Renal pelvis (tissue), 12 donors: ENCODE data around the gene PISD. TPM values are rescaled to one million over a fixed set of nuclear protein-coding genes. Genes with fewer than 3 reads are reported as not detected.
A peak's percentile ranks its signal among the peaks of the same experiment; 100 is the strongest.
"Not testable (repeated sequence)": the region's sequence is repeated elsewhere in the genome, so short reads cannot be mapped to it uniquely, and the experiment has no call there.

Experiments used
- DNase-seq: peaks from one replicate; pipeline ENCODE4 v3.0.0-alpha.2; 2013
- long read RNA-seq, 16 experiments: transcript quantifications; one replicate each; lab custom pipeline, GENCODE V29; 2026
- polyA plus RNA-seq, 3 donors: library from polyadenylated mRNA; unstranded; fragments of 120-200 nt; gene quantifications; one replicate each; pipeline ENCODE4 v1.2.1, GENCODE V29; 2013; ENCODE audit not compliant: insufficient read length in 3 of 3

The PISD gene
- 10 to 100 TPM; 36.8 to 44.6 (median 40.4) TPM for polyA plus RNA-seq
- long read RNA-seq, donor 1, transcript PISD-209 (8 exons, 1,963 nt) = major isoform, 8 of 8 reads
- long read RNA-seq, donor 1, partial matches to known transcripts = 0 of 8 reads
- long read RNA-seq, donor 1, other reads (novel, unspliced or antisense) = 0 of 8 reads
- long read RNA-seq, donor 2, transcript PISD-209 (8 exons, 1,963 nt) = major isoform, 11 of 12 reads
- long read RNA-seq, donor 2, partial matches to known transcripts = 0 of 12 reads
- long read RNA-seq, donor 2, other reads (novel, unspliced or antisense) = 0 of 12 reads
- long read RNA-seq, donor 3, transcript PISD-209 (8 exons, 1,963 nt) = major isoform, 6 of 8 reads
- long read RNA-seq, donor 3, partial matches to known transcripts = 0 of 8 reads
- long read RNA-seq, donor 3, other reads (novel, unspliced or antisense) = 0 of 8 reads
- long read RNA-seq, donor 4, partial matches to known transcripts = 0 of 4 reads
- long read RNA-seq, donor 4, other reads (novel, unspliced or antisense) = 0 of 4 reads
- long read RNA-seq, donor 5, partial matches to known transcripts = 0 of 4 reads
- long read RNA-seq, donor 5, other reads (novel, unspliced or antisense) = 0 of 4 reads
- long read RNA-seq, donor 6, transcript PISD-209 (8 exons, 1,963 nt) = major isoform, 8 of 8 reads
- long read RNA-seq, donor 6, partial matches to known transcripts = 0 of 8 reads
- long read RNA-seq, donor 6, other reads (novel, unspliced or antisense) = 0 of 8 reads
- long read RNA-seq, donor 7, transcript PISD-209 (8 exons, 1,963 nt) = major isoform, 5 of 5 reads
- long read RNA-seq, donor 7, partial matches to known transcripts = 0 of 5 reads
- long read RNA-seq, donor 7, other reads (novel, unspliced or antisense) = 0 of 5 reads
- long read RNA-seq, donor 8, partial matches to known transcripts = 0 of 3 reads
- long read RNA-seq, donor 8, other reads (novel, unspliced or antisense) = 0 of 3 reads
- long read RNA-seq, donor 9, transcript PISD-209 (8 exons, 1,963 nt) = major isoform, 11 of 11 reads
- long read RNA-seq, donor 9, partial matches to known transcripts = 0 of 11 reads
- long read RNA-seq, donor 9, other reads (novel, unspliced or antisense) = 0 of 11 reads
- long read RNA-seq, donor 10, transcript PISD-209 (8 exons, 1,963 nt) = major isoform, 9 of 9 reads
- long read RNA-seq, donor 10, partial matches to known transcripts = 0 of 9 reads
- long read RNA-seq, donor 10, other reads (novel, unspliced or antisense) = 0 of 9 reads
- long read RNA-seq, donor 11, transcript PISD-209 (8 exons, 1,963 nt) = major isoform, 5 of 5 reads
- long read RNA-seq, donor 11, partial matches to known transcripts = 0 of 5 reads
- long read RNA-seq, donor 11, other reads (novel, unspliced or antisense) = 0 of 5 reads
- long read RNA-seq, donor 12, transcript PISD-209 (8 exons, 1,963 nt) = major isoform, 15 of 15 reads
- long read RNA-seq, donor 12, partial matches to known transcripts = 0 of 15 reads
- long read RNA-seq, donor 12, other reads (novel, unspliced or antisense) = 0 of 15 reads
- long read RNA-seq, donor 13, partial matches to known transcripts = 0 of 1 reads
- long read RNA-seq, donor 13, other reads (novel, unspliced or antisense) = 0 of 1 reads
- long read RNA-seq, donor 14, transcript PISD-209 (8 exons, 1,963 nt) = major isoform, 5 of 6 reads
- long read RNA-seq, donor 14, partial matches to known transcripts = 0 of 6 reads
- long read RNA-seq, donor 14, other reads (novel, unspliced or antisense) = 0 of 6 reads
- long read RNA-seq, donor 15, transcript PISD-209 (8 exons, 1,963 nt) = major isoform, 9 of 9 reads
- long read RNA-seq, donor 15, partial matches to known transcripts = 0 of 9 reads
- long read RNA-seq, donor 15, other reads (novel, unspliced or antisense) = 0 of 9 reads
- long read RNA-seq, donor 16, transcript PISD-209 (8 exons, 1,963 nt) = major isoform, 11 of 12 reads
- long read RNA-seq, donor 16, partial matches to known transcripts = 0 of 12 reads
- long read RNA-seq, donor 16, other reads (novel, unspliced or antisense) = 0 of 12 reads

DNA sequence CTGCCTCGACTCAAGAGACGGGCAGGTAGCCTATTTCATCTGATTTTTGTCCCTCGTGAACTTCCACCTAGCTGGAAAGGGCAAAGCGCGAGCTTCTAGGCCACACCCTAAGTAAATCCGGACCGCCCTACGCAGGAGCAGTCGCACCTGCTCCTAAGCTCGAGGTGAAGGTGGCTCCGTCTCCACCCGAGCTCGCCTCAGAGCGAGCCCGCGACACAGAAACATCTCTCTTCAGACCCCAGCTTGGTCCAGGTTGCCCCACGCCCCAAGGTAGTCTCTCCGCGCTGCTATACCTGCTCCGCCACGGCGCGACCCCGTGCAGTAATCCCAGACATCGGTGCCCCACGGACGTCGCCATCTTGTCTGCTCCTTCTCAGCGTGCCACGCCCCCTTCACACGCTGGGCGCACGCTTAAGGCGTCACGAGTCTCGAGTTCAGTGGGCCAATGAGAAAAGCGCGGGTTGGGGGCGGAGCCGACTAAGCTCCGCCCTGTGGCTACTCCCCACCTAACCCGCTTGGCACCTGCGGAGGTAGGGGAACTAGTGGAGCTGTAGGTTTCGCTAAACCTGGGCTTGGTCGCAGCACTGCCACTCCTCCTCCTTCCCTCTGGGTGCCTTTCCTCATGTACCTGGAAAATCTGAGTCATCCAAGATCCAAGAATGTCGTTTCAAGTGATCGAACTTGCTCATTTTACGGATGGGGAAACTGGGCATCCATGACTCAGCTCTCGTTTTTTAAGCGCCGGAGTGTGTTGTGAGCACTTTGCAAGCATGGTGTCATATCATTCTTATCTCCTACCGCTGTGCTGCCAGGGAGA is at the start of gene PISD:
Gene PISD (minus strand): TSS at position 365 of the 817 bp plus-strand sequence. CDS start 7 bp downstream, at position 358.
- DNase-seq = peak; percentile 96

- DNase-seq = not testable (repeated sequence)
Measured at GRCh38 chr22:31711226-31711625, 49.2 kb upstream of the PISD start.

DNA sequence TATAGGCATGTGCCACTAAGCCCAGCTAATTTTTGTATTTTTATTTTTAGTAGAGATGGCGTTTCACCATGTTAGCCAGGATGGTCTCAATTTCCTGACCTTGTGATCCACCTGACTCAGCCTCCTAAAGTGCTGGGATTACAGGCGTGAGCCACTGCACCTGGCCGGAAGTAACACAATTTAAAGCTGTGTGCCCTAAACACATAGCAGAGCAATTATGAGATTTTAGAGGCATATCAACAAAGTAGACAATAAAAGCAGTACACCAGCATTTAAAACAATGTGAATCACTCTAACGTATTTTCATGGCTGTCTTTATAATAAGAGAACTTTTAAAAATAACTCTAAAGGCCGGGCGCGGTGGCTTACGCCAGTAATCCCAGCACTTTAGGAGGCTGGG is 45.5 kb upstream of the PISD start:
- DNase-seq = no peak

DNA sequence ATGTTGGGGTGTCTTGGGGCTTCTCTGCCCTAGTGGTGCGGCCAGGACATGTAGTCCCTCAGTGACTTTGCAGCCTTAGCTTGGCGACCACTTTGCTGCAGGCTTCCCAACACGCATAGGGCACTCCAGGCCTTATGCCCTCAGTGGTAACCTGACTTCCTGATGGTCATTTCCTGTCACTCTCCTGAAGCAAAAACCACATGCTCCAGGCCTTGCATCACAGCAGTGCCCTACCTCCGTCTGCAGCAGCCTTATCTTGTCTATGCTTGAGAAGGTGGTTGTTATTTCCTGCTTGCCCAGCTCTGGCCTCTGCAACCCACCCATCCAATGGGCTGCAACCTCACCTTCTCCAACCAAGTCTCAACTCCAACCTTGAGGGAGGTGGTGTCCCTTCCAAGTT is 33.4 kb upstream of the PISD start:
- no peak for DNase-seq

DNA sequence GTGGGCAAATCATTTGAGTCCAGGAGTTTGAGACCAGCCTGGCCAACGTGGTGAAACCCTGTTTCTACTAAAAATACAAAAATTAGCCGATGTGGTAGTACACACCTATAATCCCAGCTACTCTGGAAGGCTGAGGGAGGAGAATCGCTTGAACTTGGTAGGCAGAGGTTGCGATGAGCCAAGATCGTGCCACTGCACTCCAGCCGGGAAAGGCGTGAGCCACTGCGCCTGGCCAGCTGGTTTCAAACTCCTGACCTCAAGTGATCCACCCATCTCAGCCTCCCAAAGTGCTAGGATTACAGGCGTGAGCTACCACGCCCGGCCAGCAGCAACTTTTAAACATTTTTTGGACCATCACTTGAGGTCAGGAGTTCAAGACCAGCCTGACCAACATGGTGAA is 32.0 kb upstream of the PISD start:
- DNase-seq = not testable (repeated sequence)

DNA sequence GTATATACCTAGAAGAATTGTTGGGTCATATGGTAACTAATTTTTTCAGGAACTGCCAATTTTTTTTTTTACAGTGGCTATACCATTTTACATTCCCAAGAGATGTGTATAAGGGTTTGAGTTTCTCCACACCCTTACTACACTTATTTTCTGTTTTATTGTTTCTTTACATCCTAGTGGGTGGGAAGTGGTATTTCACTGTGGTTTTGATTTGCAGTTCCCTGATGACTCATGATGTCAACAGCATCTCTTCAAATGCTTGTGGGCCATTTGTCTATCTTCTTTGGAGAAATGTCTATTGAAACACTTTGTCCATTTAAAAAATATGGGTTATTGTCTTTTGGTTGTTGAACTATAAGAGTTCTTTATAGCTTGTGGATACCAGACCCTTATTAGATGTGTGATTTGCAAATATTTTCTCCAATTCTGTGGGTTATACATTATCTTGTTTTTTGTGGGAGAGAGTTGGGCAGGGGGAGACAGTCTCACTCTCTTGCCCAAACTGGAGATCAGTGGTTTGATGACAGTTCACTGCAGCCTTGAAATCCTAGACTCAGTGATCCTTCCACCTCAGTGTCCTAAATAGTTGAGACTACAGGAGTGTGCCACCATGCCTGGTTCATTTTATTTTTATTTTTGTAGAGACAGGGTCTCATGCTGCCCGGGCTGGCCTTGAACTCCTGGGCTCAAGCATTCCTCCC is 30.3 kb upstream of the PISD start:
- DNase-seq = no peak

DNA sequence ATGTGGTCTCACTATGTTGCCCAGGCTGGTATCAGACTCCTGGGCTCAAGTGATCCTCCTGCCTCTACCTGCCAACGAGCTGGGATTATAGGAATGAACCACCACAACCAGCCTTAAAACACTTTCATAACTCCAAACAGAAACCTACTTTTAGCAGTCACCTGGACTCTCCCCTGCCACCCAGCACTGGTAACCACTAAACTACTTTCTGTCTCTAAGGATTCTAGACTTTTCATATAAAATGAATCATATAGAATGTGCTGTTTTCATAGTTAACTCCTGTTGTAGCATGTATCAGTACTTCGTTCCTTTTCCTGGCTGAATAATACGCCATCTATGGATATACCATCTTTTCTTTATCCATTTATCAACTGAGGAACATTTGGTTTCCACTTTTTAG is 29.4 kb upstream of the PISD start:
- DNase-seq = no peak

DNA sequence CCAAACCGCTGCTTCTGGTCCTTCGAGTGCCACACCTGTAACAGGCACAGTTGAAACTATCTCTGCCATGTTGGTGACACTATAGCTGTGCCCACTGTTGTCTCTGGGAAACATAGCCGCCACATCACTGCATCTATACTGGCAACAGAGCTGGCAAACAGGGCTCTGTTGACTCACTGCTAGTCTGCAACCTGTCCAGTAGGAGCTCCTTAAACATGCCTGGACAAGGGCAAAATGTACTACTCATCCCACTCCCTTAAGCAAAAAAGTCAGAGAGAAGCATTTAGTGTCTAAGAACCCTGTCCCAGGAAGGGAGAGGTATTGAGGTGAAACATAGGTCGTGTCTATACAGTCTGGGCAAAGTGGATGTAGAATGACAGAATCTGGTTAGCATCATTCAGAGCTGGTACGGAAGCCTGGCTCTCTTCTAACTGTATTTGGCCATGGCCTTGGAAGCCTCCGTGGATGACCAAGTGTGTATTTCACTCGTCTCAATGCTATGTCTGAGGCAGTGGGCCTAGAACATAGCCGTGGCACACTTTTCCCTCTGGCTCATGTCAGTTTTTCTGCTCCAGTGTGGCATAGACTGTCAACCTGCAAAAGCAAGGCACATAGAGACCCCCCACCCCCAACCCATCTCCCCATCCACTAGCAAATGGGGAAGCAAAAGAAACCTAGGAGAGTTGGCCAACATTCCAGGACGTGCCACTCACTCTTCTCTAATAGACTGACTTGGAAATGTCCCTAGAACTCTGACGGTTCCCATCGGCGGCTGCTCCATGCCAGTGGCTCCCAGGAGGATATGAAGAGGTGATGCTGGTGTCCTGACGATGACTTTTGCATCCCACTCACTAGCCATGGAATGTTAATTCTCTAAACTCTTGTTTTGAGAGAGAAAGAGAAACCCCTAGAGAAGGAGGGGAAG is 21.4 kb upstream of the PISD start:
- DNase-seq = no peak

DNA sequence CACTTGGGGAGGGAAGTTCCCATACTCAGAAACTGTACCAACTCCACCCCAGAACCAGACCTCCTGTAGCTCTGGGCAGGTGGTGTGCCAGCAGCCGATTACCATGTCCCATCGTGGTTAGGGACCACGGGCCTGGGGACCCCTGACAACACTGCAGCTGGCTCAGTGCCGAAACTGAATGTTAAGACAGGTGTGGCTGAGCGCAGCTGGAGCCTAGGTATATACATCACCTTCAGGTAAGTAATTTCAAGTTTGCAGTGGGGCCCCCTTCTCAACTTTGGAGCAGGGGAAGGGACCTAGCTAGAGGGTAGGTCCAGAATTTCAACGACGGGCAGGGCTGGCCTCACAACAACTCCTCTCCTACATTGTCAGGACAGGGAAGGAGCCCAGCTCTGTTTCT is 20.7 kb upstream of the PISD start:
- DNase-seq = no peak

DNA sequence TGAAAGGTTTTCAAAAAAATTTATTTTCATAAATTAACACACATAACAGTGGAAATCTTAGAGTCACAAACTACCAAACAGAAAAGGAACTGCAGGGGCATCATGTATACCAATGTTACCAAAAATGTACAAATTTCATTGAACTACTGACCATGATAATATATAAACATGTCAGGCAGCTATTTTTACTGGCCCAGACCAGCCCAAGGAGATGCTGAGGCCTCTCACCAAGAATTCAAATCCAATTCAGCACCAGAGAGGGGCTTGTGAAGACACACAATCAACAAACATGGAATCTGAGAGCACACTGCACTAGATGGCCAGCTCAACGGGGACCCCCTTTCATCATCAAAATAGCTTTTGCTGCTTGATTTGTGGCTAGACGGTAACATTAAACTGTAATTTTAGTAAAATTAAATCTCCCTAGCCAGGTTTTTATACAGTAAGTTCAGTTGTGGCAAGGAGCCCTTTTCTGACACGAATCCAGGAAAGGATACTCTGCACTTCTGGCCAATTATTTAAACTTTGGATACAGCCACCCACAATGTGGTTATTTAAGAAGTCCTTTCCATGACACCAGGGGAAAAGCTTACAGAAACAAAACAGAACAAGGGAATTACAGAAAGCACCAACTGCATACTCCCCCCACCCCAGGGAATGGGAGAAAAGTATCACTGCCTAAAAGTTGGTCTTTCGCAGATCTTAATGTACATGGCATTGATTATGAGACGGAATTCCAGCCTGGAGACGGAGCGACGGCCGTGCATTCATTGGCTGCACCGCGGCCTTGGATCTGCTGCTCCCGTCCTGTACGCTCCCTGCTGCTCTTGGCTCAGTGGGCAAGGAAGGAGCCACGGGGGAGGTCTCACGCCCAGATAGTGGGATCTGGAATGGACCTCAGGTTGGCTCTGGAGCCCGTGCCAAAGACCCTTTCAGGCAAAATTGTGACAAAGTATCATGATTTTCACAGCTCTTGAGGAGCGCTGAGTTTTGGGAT is 19.6 kb upstream of the PISD start:
- no peak for DNase-seq

- no peak for DNase-seq
Measured at GRCh38 chr22:31680861-31681341, 18.9 kb upstream of the PISD start.

- no peak for DNase-seq
Measured at GRCh38 chr22:31678748-31679147, 16.7 kb upstream of the PISD start.

GRCh38 chr22:31676700-31677099 is 14.7 kb upstream of the PISD start:
- DNase-seq = peak; percentile 87

DNA sequence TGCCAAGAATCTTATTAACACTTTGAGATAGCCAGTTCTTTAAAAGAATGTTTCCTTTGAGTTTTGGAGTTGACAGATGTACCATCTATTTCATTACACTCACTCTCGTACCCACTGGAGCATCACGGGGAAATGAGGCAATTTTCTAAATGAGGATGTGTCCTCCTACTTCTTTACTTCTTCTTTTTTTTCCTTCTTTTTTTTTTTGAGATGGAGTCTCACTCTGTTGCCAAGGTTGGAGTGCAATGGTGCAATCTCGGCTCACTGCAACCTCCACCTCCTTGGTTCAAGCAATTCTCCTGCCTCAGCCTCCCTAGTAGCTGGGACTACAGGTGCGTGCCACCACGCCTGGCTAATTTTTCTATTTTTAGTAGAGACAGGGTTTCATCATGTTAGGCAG is 12.2 kb upstream of the PISD start:
- not testable (repeated sequence) for DNase-seq

DNA sequence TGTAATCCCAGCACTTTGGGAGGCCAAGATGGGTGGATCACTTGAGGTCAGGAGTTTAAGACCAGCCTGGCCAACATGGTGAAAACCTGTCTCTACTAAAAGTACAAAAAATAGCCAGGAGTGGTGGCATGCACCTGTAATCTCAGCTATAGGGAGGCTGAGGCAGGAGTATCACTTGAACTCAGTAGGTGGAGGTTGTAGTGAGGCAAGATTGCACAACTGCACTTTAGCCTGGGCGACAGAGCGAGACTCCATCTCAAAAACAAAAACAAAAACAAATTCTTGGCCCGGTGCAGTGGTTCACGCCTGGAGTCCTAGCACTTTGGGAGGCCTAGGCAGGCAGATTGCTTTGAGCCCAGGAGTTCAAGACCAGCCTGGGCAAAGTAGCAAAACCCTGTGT is 6.8 kb upstream of the PISD start:
- DNase-seq = not testable (repeated sequence)

DNA sequence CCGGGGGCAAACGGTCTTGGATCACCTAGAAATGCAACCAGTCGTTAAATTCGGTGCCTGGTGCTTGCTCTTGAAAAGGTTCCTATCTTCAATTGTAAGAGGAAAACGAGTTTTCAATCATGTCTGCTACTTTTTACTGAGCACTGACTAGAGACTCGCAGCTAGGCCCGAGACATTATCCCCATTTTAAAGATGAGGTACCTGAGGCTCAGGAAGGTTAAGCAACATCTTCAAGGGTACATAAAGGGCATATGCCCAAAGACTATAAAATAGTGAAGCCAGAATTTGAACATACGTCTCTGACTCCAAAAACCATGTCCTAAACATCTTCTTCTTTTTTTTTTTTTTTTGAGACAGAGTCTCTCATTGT is 638 bp upstream of the PISD start:
- DNase-seq = no peak
